H1 (cell line): ENCODE data around the gene SLCO2A1. TPM values are rescaled to one million over a fixed set of nuclear protein-coding genes. Genes with fewer than 3 reads are reported as not detected.

Experiments used
- CBX5 ChIP-seq: fragments of 300-800, 300-1000 bp; sonication (generic); IDR thresholded peaks from 2 replicates; pipeline ENCODE4 v1.7.1; 2016; ENCODE audit warnings: antibody characterized with exemption, low read length, low read depth
- CREB1 ChIP-seq: IDR thresholded peaks from 2 replicates; pipeline ENCODE4 v1.6.1; 2012; ENCODE audit warnings: inconsistent platforms
- EGR1 ChIP-seq: IDR thresholded peaks from 2 replicates; pipeline ENCODE4 v1.6.1; 2011; ENCODE audit warnings: low read depth, low read length, borderline replicate concordance
- EP300 ChIP-seq, 2 experiments: IDR thresholded peaks; 1 replicate in 1 of 2; 2 replicates in 1 of 2; pipeline ENCODE4 v1.6.1; 2011 to 2012; ENCODE audit warnings: low read depth in 2 of 2, low read length in 2 of 2, mild to moderate bottlenecking in 2 of 2, borderline replicate concordance in 1 of 2, inconsistent platforms in 1 of 2, moderate library complexity in 1 of 2
- SAP30 ChIP-seq: fragments of 300-600 bp; sonication (generic); IDR thresholded peaks from 2 replicates; pipeline ENCODE4 v1.7.1; 2012; ENCODE audit warnings: low read length, moderate library complexity, mild to moderate bottlenecking, inconsistent platforms; ENCODE audit not compliant: insufficient read depth, insufficient replicate concordance
- SIX5 ChIP-seq: IDR thresholded peaks from 2 replicates; pipeline ENCODE4 v1.6.1; 2011; ENCODE audit warnings: mild to moderate bottlenecking, low read depth, low read length
- YY1 ChIP-seq: IDR thresholded peaks from 2 replicates; pipeline ENCODE4 v1.6.1; 2011; ENCODE audit warnings: low read depth, mild to moderate bottlenecking, low read length
- polyA plus RNA-seq, 7 experiments: library from polyadenylated mRNA; depleted of rRNA in 3 of 7; stranded (reverse) in 5 of 7; unstranded in 2 of 7; fragments of >200 nt in 5 of 7; fragments of 200-250 nt in 2 of 7; gene quantifications; 1 replicate in 5 of 7; 2 replicates in 1 of 7; 4 replicates in 1 of 7; pipeline versions ENCODE4 v1.2.1 to v1.2.3, GENCODE V29; 2011 to 2013; ENCODE audit warnings: missing spikeins in 2 of 7, mixed read lengths in 2 of 7
- total RNA-seq: library from RNA; stranded (reverse); fragmentation: NEBNext Ultra II Directional; extraction: Animal tissue kit (Norgen Biotek cat#: 25700); gene quantifications from 2 replicates; pipeline ENCODE4 v1.2.1, GENCODE V29; 2021

Gene SLCO2A1
- total and polyA plus RNA-seq, 2 of the 8 experiments (the other 6 are each of a cell fraction or from before 2014, with no cell fraction given) = 1.1 to 2.3 TPM

GRCh38 chr3:133987136-133987535 lies 42.6 kb downstream of the SLCO2A1 start (continued):
- no peak for TF ChIP-seq SAP30
- no peak for TF ChIP-seq CREB1
- no peak for TF ChIP-seq EP300 (IDR thresholded peaks at IDR 0.05; ENCODE audit: borderline replicate concordance in 1 of 2, low read depth in 2 of 2, low read length in 2 of 2)
- no peak for TF ChIP-seq SIX5
- no peak for TF ChIP-seq CBX5
- TF ChIP-seq EGR1 = no peak
- TF ChIP-seq YY1 = no peak
